Mucosa of gallbladder (tissue), 1 donor: ENCODE results near the gene SAC3D1. TPM values are rescaled to one million over a fixed set of nuclear protein-coding genes. Genes with fewer than 3 reads are reported as not detected.
A peak's percentile ranks its signal among the peaks of the same experiment; 100 is the strongest.
"Not testable (repeated sequence)": the region's sequence is repeated elsewhere in the genome, so short reads cannot be mapped to it uniquely, and the experiment has no call there.

Experiments used
- DNase-seq: peaks from one replicate; pipeline ENCODE4 v3.0.0-alpha.2; 2020; ENCODE audit warnings: low spot score
- total RNA-seq: library from RNA; stranded (reverse); gene quantifications from one replicate; pipeline ENCODE4 v1.2.1, GENCODE V29; 2021
- donor health status: DM: no; HTN: no; CAD: no.

SAC3D1 gene
- total RNA-seq, 1 donor from 2014 or later = 9.9 TPM

DNA sequence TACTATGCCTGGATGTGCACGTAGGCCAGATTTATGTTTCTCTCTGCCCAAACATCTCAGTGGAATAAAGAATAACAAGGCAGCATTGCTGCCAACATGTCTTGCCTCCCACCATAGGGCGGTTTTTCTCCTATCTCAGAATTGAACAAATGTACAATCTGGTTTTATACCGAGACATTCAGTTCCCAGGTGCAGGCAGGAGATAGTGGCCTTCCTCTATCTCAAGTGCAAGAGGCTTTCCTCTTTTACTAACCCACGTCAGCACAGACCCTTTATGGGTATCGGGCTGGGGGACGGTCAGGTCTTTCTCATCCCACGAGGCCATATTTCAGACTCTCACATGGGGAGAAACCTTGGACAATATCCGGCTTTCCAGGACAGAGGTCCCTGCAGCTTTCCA lies 17.5 kb upstream of the SAC3D1 start:
- DNase-seq = not testable (repeated sequence)

DNA sequence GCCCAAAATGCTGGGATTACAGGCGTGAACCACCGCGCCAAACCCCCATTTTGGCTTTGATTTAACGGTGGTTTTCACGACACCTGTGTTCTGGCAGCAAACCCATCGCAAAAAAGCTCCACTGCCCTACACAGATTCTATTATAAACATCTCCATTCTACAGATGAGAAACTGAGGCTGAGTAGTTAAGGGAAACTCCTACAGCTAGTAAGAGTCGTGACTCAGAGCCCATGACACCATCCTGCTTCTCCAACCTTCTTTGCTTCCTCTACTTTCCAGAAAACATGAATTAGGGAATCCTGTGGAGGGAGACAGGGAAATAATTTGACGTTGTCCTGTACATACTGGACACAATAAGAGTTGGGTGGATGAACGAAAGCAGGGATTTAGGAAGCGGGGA lies 14.2 kb upstream of the SAC3D1 start:
- no peak for DNase-seq

DNA sequence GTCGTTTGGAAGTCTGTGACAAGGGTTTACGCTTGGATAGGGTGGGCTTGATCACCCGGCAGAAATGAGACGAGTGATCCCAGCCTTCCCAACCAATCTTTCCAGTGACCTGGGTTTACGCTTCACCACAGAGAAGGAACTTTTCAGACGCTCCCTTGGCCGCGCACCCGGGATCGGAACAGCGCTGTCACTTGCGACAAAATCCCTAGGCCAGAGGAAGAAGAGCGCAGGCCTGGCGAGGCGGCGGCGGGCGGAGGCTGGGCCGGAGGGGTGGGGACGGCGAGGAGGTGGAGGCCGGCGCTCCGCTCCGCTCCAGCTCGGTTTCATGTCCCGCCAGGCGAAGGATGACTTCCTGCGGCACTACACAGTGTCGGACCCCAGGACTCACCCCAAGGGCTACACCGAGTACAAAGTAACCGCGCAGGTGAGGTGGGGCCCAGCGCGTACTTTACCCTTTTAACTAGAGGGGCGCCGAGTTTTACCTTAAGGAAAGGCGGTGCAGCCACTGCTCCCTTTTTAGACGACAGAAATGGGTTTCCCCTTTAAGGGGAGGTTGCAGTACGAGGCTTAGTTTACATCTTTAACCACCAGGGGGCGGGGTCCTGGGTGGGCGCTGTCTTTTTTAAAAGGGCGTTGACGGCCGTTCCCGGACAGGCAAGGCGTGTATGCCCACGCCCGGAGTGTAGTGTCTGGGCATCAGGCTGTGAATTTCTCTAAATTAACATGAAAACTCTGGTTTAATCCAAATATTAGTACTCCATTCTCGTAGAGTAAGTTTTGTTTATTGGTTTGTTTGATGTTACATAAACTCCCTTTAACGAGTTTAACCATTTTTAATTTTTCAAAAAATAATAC lies 13.6 kb upstream of the SAC3D1 start, which contains the start of gene SNX15:
TSS of gene SNX15 (plus strand) at position 227 of the 855 bp plus-strand sequence. CDS start at position 326, 99 bp downstream.
- peak; percentile 94 for DNase-seq

DNA sequence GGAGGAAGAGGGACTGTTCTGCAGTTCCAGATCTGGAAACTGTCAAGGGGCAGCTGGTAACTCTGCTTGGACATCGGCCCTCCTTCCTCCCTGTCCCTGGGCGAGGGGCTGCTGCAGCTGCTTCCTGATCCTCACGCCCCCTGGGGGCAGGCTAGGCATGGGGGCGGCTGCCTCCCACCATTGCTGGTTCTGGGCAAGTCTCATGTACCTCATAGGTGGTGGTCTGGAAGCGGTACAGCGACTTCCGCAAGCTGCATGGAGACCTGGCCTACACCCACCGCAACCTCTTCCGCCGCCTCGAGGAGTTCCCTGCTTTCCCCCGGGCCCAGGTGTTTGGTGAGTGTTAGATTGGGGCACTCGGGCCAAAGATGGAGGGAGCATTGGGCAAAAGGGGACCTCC lies 8.8 kb upstream of the SAC3D1 start:
- no peak for DNase-seq

DNA sequence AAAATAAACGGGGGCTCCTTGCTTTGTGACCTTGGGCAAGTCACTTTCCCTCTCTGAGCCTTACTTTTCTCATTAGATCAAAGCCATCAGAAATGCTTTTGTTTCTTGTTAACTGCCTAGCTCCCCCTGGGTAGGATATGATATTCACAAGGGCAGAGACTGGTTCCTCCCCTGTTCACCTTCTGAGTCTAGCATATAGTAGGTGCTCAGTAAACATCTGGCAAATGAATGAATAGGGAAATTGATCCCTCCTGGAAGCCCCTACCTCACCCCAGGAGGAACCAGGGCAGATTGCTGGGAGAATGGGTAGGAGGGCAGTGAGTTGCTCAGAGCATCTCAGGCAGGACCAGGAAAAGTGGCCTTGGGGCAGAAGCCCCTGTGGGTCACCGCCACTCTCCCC lies 6.6 kb upstream of the SAC3D1 start:
- no peak for DNase-seq

DNA sequence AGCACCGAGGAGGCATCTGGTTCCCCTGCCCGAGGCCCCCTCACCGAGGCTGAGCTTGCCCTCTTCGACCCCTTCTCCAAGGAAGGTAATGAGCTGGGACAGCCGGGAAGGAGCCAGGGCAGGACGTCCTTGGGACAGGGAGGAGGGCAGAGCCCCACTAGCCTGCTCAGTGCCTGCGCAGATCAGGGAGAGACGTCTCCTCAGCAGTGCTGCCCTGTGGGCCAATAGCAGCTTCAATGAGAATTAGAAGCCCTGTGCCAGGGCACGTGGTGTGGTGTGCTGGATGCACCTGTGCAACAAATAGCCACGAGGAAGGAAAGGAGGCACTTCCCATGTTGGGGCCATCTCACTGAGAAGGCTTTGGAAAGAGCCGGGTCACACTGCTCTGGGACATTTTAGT lies 5.4 kb upstream of the SAC3D1 start:
- DNase-seq = no peak

DNA sequence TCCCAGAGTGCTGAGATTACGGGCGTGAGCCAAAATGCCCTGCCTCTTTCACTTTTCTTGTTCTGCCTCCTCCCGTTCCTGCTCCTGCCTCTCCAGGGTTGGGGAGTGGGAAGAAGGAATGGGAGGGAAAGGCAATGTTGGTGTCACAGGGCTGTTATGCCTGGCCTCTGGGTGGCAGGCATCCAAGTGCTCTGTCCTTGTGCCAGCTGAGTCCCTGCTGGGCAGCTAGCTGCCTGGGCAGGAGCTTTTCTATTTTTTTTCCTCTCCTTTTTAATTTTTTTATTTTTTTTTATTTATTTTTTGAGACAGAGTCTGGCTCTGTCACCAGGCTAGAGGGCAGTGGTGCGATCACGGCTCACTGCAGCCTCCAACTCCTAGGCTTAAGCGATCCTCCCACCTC lies 4.1 kb upstream of the SAC3D1 start:
- peak; percentile 47 for DNase-seq

DNA sequence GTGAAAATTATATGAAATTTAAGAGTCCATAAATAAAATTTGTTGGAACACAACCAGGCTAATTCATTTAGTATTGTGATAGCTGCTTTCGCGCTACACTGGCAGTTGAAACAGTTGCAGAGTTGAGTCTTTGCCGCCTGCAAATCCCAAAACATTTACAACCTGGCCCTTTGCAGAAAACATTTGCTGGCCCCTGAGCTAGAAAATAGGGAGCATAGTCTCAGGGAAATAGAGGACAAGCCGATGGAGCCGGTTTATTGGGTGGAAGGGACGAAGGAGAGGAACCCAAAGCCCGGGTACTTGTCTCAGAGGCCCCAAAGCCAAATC lies 527 bp upstream of the SAC3D1 start:
- no peak for DNase-seq

DNA sequence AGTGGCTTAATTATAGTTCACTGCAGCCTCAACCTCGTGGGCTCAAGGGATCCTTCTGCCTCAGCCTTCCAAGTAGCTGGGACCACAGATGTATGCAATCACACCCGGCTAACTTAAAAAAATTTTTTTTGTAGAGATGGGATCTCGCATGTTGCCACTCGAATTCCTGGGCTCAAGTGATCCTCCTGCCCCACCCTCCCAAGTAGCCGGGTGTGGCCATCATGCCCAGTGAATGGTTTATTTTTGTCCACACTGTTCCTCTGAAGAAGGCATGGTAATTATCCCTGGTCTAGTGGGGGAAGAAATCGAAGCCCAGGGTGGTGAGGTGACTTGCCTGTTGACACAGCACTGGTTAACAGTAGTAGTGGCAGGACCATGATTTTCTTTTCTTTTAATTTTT lies 1.9 kb downstream of the SAC3D1 start:
- no peak for DNase-seq

DNA sequence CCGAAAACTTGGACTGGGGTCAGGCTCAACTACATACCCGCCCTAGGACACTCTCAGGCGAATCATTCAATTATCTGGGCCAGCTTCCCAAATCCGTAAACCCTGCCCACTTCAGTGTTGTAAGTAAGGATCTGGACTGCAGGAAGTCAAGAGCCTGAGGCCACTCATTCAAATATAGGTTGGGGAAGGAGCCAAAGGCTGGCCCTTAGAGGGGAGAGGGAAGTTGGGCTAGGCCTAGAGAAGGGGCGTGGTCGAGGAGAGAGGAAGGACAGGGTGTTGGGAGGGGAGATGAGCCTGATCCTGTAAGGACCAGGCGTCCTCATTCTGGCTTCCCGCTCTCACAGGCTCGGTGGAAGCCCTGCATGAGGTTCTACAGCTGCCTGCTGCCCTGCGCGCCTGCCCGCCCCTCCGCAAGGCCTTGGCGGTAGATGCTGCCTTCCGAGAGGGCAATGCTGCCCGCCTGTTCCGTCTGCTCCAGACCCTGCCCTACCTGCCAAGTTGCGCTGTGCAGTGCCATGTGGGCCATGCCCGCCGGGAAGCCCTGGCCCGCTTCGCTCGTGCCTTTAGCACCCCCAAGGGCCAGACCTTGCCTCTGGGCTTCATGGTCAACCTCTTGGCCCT lies 3.0 kb downstream of the SAC3D1 start:
- peak; percentile 18 for DNase-seq

DNA sequence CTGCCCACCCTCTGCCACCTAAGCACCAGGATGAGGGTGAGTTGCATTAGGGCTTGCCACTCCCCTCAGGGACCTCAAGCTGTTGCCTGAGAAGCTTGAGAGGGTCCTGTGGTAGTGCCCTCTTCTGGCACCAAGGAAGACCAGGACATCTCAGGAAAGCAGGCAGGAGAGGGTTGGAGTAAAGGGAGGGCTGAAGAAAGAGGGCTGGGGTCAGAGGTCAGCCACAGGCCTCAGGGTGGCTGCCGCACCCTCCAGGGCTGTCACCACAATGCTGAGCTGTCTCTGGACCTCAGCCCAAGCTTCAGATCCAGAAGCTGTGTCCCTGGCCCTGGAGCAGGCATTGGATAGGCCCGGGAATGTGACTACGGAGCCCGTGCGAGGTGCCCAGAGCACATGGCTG lies 4.1 kb downstream of the SAC3D1 start:
- no peak for DNase-seq

DNA sequence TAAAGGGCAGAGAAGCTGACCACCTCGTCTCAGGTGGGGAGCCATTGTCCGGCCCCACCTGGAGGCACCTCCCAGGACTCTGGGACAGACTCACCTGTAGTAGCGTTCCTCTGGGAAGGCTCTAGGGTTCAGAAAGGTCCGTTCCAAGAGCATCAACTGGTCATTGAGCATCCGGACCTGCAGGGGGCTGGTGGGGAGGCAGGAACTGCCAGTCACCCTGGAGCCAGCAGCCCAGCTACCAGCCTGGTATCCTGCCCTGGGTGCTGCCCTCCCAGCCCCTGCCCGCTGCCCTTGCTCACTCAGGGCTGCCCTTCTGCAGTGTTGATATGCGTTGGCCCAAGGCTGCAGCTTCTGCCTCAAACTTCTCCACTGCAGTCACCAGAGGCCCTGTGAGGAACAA lies 4.7 kb downstream of the SAC3D1 start:
- DNase-seq = no peak

DNA sequence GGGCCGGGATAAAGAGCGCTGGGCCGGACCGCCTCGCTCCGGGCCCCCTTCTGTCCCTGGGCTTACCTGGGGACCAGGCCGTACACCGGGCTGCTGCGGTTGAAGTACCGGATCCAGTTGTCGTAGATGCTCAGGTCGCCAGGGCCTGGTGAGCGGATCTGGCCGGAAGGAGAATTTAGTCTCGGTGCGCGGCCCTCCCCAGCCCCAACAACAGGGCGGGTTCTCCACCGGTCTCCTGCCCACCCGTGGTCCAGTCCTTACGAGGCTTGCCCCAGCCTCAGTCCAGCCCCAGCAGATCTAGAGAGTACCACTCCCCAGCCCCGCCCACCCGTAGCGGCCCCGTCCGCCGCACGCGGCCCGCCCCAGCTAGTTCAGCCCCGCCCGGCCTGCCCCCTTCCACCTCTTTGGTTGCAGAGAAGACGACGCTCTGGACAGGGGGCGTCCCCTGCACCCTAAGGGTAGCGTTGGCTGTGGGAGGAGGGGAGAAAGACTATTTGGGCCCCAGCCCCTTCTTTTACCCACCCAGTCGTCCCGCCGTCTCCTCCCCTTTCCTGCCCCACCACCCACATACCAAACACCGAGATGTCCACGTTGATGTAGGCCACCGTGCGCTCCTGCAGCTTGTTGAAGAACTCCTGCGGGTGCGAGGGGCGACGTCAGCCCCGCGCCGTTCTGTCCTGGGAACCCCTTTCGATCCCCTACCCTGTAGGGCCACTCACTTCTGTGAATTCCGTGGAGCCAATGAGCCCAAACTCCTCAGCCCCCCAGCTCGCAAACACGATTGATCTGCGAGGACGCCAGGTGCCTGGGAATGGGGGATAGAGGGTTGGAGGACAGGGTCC lies 6.8 kb downstream of the SAC3D1 start:
- no peak for DNase-seq

DNA sequence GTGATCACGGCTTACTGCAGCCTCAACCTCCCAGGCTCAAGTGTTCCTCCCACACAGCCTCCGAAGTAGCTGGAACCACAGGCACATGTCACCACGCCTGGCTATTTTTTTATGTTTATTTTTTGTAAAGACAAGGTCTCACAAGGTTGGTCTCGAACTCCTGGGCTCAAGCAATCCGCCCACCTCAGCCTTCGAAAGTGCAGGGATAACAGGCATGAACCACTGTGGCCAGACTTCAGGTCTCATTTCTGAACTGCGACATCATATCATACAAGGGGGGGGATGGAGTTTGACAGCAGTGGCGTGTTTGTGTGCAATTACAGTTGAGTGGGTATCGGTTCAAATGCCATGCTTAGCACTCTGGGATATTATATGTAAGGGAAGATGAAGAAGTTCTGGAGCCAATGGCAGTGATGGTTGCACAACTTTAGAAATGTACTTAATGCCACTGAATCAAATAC lies 10.4 kb downstream of the SAC3D1 start:
- DNase-seq = no peak

DNA sequence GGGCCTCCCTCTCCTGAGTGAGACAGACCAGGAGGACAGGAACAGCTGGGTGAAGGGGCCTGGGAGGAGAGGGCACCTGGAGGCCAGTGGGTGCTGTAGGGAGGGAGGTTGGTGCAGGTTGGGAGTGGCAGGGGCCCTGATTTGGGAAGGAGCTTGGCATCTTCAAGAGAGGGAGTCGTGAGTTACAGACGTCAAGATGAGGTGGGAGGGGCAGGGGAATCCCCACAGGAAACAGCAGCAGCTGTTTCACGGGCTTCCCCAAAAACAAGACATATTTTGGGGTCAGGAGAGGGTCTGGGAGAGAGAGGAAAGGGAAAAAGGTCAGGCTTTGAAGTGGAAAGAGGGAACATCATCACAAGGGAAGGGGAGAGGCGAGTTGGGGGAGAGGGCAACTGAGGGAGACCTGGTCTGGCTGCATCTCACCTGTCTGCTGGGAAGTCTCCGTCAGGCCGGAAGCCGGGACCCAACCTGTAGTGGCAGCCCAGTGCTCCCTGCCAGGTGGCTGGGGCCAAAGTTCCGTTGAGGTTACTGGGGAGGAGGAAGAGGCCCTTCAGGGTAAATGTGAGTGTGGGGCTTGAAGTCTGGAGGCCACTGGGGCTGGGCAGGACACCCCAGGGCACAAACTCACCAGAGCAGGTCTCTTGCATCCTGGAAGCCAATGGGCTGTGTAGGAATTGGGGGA lies 13.0 kb downstream of the SAC3D1 start:
- DNase-seq = no peak

DNA sequence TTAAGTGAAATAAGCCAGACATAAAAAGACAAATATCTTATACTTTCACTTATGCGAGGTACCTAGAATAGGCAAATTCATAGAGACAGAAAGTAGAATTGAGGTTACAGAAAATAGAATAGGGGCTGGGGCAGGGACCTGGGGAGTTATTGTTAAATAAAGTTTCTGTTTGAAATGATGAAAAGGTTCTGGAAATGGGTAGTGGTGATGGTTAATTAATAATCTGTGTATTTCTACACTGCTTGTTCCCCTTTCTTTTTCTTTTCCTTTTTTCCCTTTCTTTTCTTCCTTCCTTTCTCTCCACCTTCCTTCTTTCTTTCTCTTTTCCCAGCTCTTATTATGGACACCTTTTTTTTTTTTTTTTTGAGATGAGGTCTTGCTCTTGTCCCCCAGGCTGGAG lies 14.5 kb downstream of the SAC3D1 start:
- DNase-seq = no peak

DNA sequence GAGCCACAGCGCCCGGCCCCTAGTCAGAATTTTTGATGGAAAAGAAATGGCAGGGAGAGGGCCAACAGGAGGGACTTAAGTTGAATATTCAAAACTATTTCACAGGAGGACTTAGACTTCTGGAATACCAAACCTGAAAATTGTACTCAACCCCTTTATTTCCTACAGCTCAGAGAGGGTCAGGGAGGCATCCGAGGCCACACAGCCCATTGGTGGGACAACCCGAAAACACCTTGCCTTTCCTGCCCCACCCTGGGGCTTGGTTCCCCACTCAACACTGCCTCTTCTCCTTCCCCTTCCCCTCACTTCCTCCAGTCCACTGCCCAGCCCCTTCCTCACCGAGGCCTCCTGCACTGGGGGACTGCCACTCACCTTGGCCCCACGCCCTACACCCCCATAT lies 16.0 kb downstream of the SAC3D1 start:
- no peak for DNase-seq

DNA sequence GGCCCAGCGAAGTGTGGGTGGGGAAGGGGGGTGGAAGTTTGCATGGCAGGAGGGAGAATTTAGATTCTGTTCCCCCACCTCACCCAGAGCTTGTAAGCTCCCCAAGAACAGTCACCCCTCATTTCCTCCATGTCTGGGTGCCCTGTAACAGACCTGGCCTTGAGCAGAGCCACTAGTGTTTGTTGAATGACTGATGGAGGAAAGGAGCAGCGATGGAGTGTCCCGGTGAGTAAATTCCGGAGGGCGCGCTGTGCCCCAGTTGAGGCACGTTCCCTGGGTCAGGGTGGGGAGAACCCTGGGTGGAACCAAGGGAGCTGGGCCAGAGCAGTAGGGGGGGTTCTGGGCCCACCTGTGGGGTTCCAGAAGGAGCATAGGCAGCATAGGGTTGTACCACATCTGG lies 16.5 kb downstream of the SAC3D1 start:
- DNase-seq = no peak

DNA sequence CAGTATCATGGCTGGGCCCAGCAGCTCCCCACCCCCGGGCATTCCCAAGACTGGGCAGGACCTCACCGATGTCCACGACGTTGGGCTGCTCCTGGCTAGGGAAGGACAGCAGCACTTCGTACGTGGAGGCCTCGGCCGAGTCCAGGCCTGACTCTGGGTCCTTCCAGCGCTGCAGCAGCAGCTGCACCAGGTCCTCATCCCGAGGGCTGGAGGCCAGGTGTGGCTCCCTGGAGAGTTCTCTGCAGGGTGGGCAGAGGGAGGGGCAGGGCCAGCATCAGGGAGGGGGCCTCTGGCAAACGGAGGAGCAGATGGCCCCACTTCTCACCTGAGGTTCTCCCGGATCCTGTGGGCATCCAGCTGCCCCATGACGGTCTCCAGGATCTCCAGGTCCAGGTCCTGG lies 17.0 kb downstream of the SAC3D1 start:
- DNase-seq = no peak

DNA sequence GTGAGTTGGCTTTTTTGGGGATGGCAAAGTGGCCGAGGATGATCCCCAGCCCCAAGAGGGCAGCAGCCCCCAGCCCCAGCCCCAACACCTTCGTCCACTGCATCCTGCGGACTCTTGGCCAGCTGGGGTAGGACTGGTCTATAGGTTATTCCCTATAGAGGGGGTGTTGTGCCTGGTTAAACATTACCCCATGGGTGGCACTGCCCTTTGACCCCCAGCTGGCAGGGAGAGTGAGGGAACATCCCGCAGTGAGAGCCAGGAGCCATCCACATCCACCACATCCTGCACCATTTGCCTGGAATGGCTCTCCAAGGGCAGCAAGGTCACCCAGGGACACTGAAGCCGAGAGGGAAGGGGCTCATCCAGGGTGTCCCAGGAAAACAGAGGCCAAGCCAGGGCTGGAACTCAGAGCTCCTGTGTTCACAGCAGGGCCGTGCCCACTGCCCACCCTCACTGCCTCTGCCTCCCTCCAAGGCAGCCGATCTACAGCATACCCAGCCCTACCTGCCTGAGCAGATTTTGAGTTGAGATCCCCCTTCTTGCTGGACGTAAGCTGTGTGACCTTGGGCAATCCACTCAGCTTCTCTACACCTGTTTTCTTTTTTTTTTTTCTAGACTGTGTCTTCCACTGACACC lies 17.5 kb downstream of the SAC3D1 start, which contains the start of gene NAALADL1:
TSS of gene NAALADL1 (minus strand) at position 135 of the 636 bp plus-strand sequence. CDS start at position 103, 32 bp downstream.
- no peak for DNase-seq

DNA sequence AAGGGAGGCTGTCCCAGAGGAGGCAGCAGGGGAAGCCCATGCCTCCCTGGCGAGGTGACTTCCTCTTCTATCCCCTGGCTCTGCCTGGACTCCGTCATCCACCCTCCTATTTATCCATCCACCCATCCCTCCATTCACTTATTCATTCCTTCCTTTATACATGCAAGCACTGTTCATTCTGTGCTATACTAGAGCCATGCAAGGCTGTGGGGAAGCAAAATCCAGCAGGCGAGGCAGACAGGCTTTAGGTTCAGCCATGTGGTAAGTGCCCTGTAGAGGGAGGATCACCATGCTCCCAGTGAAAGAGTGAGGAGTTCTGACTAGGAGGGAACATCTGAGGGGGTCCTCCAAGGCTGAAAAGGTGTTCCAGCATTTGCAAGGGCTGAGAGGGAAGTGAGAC lies 18.5 kb downstream of the SAC3D1 start:
- DNase-seq = no peak
